ENCODE results near the gene TRMT13. TPM values are rescaled to one million over a fixed set of nuclear protein-coding genes. Genes with fewer than 3 reads are reported as not detected.

Gene TRMT13
- total RNA-seq, 2 experiments from 2014 or later: 6.3 to 6.9 TPM

DNA sequence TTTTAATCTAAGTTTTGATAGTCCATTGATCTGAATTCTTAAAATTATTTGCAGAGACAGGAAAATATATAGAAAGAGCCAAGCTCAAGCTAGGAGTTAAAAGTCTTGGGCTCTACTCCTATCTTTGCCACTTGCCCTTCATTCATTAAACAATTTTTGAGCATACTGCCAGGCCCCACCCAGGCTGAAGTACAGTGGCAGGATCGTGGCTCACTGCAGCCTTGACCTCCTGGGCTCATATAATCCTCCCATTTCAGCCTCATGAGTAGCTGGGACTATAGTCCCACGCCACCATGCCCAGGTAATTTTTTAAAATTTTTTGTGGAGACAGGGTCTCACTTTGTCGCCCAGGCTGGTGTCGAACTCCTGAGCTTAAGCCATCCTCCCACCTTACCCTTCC lies 8.2 kb downstream of the TRMT13 start:
- no peak overlapping the region for H3K27ac ChIP-seq (ENCODE audit: low read depth in 1 of 2, low read length in 2 of 2)
- Mint-ChIP-seq H3K27me3 (no peaks in the 10 kb centered on the region), H3K9me3 (no peaks in the 10 kb centered on the region), H3K36me3 (ENCODE audit: low read depth) (peaks cover 93% of the 10 kb centered on the region), H3K4me1 (ENCODE audit: low read depth) (peaks cover 18% of the 10 kb centered on the region), H3K4me3 (no peak overlapping the region), H3K27ac (peak overlapping the region; percentile 39)
- H3K36me3 ChIP-seq (ENCODE audit: insufficient read depth, low read length): peaks cover 94% of the 10 kb centered on the region
- H3K4me1 ChIP-seq (ENCODE audit: insufficient read depth, low read length): no peaks in the 10 kb centered on the region
- ChIA-PET CTCF (no interaction called here), POLR2A (no interaction called here)
- intact Hi-C loops (cut with DNase I, micrococcal nuclease): no loop called here
- DNase-seq: no peak
- no peaks in the 10 kb centered on the region for H3K27me3 ChIP-seq (ENCODE audit: control insufficient read depth in 1 of 2, insufficient read depth in 2 of 2, low read length in 2 of 2)
- no peaks in the 10 kb centered on the region for H3K9me3 ChIP-seq (ENCODE audit: control insufficient read depth in 1 of 2, insufficient read depth in 1 of 2, low read length in 2 of 2)
- ATAC-seq (ENCODE audit: poor library complexity): no peak
- H3K4me3 ChIP-seq (ENCODE audit: low read length): no peak overlapping the region
- TF ChIP-seq, protein P1, sequence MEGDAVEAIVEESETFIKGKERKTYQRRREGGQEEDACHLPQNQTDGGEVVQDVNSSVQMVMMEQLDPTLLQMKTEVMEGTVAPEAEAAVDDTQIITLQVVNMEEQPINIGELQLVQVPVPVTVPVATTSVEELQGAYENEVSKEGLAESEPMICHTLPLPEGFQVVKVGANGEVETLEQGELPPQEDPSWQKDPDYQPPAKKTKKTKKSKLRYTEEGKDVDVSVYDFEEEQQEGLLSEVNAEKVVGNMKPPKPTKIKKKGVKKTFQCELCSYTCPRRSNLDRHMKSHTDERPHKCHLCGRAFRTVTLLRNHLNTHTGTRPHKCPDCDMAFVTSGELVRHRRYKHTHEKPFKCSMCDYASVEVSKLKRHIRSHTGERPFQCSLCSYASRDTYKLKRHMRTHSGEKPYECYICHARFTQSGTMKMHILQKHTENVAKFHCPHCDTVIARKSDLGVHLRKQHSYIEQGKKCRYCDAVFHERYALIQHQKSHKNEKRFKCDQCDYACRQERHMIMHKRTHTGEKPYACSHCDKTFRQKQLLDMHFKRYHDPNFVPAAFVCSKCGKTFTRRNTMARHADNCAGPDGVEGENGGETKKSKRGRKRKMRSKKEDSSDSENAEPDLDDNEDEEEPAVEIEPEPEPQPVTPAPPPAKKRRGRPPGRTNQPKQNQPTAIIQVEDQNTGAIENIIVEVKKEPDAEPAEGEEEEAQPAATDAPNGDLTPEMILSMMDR (IDR thresholded peaks at IDR 0.05): no peak

DNA sequence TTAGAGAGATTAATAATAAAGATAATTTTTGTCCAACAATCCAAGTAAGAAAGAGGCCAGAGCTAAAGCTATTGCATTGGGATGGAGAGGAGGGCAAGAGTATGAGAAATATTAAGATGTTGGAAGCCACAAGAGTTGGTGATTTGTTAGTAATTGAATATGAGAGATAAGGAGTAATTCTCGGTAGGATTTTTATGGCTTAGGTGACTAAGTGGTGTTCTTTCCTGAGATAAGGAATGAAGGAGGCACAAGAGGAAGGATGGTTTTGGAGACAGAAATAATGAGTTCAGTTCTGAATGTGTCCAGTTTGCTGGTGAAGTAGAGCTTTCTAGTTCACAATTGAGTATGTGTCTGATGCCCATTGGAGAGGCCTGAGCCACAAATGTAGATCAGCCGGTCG lies 9.4 kb downstream of the TRMT13 start:
- ChIA-PET POLR2A (interaction anchor here (0.6 kb wide), 1 partner anchor 9 kb away, joined by 3 read pairs; the partner anchor contains the start of gene TRMT13), CTCF (no interaction called here)
- Histone ChIP-seq H3K36me3 (ENCODE audit: insufficient read depth, low read length) (peaks cover 95% of the 10 kb centered on the region), H3K27ac (ENCODE audit: low read depth in 1 of 2, low read length in 2 of 2) (no peak overlapping the region), H3K4me3 (ENCODE audit: low read length) (no peak overlapping the region), H3K9me3 (ENCODE audit: control insufficient read depth in 1 of 2, insufficient read depth in 1 of 2, low read length in 2 of 2) (no peaks in the 10 kb centered on the region), H3K27me3 (ENCODE audit: control insufficient read depth in 1 of 2, insufficient read depth in 2 of 2, low read length in 2 of 2) (no peaks in the 10 kb centered on the region), H3K4me1 (ENCODE audit: insufficient read depth, low read length) (no peaks in the 10 kb centered on the region)
- H3K9me3 Mint-ChIP-seq: no peaks in the 10 kb centered on the region
- no peaks in the 10 kb centered on the region for H3K27me3 Mint-ChIP-seq
- intact Hi-C loops (cut with DNase I, micrococcal nuclease): no loop called here
- H3K4me1 Mint-ChIP-seq (ENCODE audit: low read depth): peaks cover 18% of the 10 kb centered on the region
- peak overlapping the region; percentile 39 for H3K27ac Mint-ChIP-seq
- no peak overlapping the region for H3K4me3 Mint-ChIP-seq
- TF ChIP-seq, protein P1 (IDR thresholded peaks at IDR 0.05): no peak
- H3K36me3 Mint-ChIP-seq (ENCODE audit: low read depth): peaks cover 90% of the 10 kb centered on the region
- no peak for DNase-seq
- no peak for ATAC-seq (ENCODE audit: poor library complexity)

DNA sequence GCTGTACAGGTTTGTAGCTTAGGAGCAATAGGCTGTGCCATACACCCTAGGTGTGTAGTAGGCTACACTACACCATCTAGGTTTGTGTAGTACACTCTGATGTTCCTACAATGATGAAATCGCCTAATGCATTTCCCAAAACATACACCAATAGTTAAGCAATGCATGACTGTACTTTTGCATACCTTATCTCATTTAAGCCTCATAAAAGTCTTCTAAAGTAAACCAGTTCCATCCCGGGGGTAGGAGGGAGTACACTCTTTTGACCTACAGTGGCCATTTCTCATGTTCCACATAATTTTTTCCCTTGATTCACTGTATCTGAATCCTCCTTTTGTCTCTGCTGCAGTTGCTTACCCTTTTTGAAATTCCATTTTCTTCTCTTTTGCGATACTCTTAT lies 12.2 kb downstream of the TRMT13 start:
- DNase-seq (no peak), ATAC-seq (ENCODE audit: poor library complexity) (no peak)
- H3K4me3 ChIP-seq (ENCODE audit: low read length): no peak overlapping the region
- peaks cover 14% of the 10 kb centered on the region for H3K4me1 Mint-ChIP-seq (ENCODE audit: low read depth)
- intact Hi-C loops (cut with DNase I, micrococcal nuclease): no loop called here
- H3K4me1 ChIP-seq (ENCODE audit: insufficient read depth, low read length): no peaks in the 10 kb centered on the region
- no peaks in the 10 kb centered on the region for H3K27me3 Mint-ChIP-seq
- H3K36me3 ChIP-seq (ENCODE audit: insufficient read depth, low read length): peaks cover 88% of the 10 kb centered on the region
- CTCF ChIA-PET: no interaction called here
- no peak overlapping the region for H3K27ac ChIP-seq (ENCODE audit: low read depth in 1 of 2, low read length in 2 of 2)
- no peak overlapping the region for H3K4me3 Mint-ChIP-seq
- H3K9me3 Mint-ChIP-seq: no peaks in the 10 kb centered on the region
- H3K27ac Mint-ChIP-seq: no peak overlapping the region
- H3K36me3 Mint-ChIP-seq (ENCODE audit: low read depth): peaks cover 80% of the 10 kb centered on the region
- TF ChIP-seq, protein P1 (IDR thresholded peaks at IDR 0.05): no peak
- POLR2A ChIA-PET: no interaction called here
- H3K27me3 ChIP-seq (ENCODE audit: control insufficient read depth in 1 of 2, insufficient read depth in 2 of 2, low read length in 2 of 2): no peaks in the 10 kb centered on the region
- no peaks in the 10 kb centered on the region for H3K9me3 ChIP-seq (ENCODE audit: control insufficient read depth in 1 of 2, insufficient read depth in 1 of 2, low read length in 2 of 2)

Measured in CD4-positive, alpha-beta T cell (primary cell).